Lower leg skin (tissue), 4 donors: ENCODE data around the gene SOWAHD. TPM values are rescaled to one million over a fixed set of nuclear protein-coding genes. Genes with fewer than 3 reads are reported as not detected.
"Not testable (repeated sequence)": the region's sequence is repeated elsewhere in the genome, so short reads cannot be mapped to it uniquely, and the experiment has no call there.

Source experiments
- DNase-seq, 2 donors: peaks; one replicate each; pipeline ENCODE4 v3.0.0-alpha.2; 2019; ENCODE audit warnings: low spot score in 2 of 2
- H3K4me3 ChIP-seq: fragments of 200-600 bp; sonication (generic); 2 replicates; pipeline ENCODE4 v1.5.1; 2017; ENCODE audit warnings: mild to moderate bottlenecking, low read depth; ENCODE audit not compliant: poor library complexity, severe bottlenecking
- CTCF ChIP-seq, 3 donors: fragments of 450-650 bp; IDR thresholded peaks; one replicate each; pipeline ENCODE4 v1.5.1; 2016; ENCODE audit warnings: antibody characterized with exemption in 3 of 3, mild to moderate bottlenecking in 3 of 3, moderate library complexity in 2 of 3
- POLR2A ChIP-seq, 2 donors: fragments of 450-650 bp; IDR thresholded peaks; one replicate each; pipeline ENCODE4 v1.6.1; 2016 to 2017; ENCODE audit warnings: antibody characterized with exemption in 2 of 2, mild to moderate bottlenecking in 1 of 2, moderate library complexity in 1 of 2
- WGBS, 2 donors: methylation state at CpG; one replicate each; pipeline ENCODE4 v1.1.5; 2018; 5-methylcytosine and 5-hydroxymethylcytosine counted together
- intact Hi-C: fragments of 100-400 bp; cut with DNase I; formaldehyde crosslinking; loops from one replicate; pipeline ENCODE4 v1.15.0; 2023; ENCODE audit warnings: low total_unique reads
- total RNA-seq, 4 donors: library from RNA; depleted of rRNA; stranded (reverse); fragments of >200 nt; gene quantifications; one replicate each; pipeline ENCODE4 v1.1.0, GENCODE V29; 2016

SOWAHD gene
- total RNA-seq, 4 donors from 2014 or later: 0.20 to 1.3 (median 0.56) TPM

GRCh38 chrX:119736206-119736764 is 22.1 kb upstream of the SOWAHD start:
- no peak overlapping the region for H3K4me3 ChIP-seq
- no peak for DNase-seq
- WGBS, 2 donors: 82 to 93% methylated on average over 10 to 12 of the region's 12 CpGs
- intact Hi-C loops: no loop called here
- no peak for TF ChIP-seq CTCF (IDR thresholded peaks at IDR 0.05)
- TF ChIP-seq POLR2A (IDR thresholded peaks at IDR 0.05): no peak

GRCh38 chrX:119738742-119739141 is 19.6 kb upstream of the SOWAHD start:
- intact Hi-C loops: no loop called here
- 43 to 66% methylated on average over 2 to 5 of the region's 5 CpGs for WGBS, 2 donors

GRCh38 chrX:119745283-119745848 is 13.0 kb upstream of the SOWAHD start:
- 70 to 71% methylated on average over 4 of the region's 4 CpGs for WGBS, 2 donors
- no peak for DNase-seq
- intact Hi-C loops: no loop called here

More at GRCh38 chrX:119738742-119739141, 19.6 kb upstream of the SOWAHD start:
- TF ChIP-seq POLR2A (IDR thresholded peaks at IDR 0.05): no peak
- TF ChIP-seq CTCF (IDR thresholded peaks at IDR 0.05): no peak
- H3K4me3 ChIP-seq: no peak overlapping the region
- no peak for DNase-seq

GRCh38 chrX:119750131-119750530 is 8.3 kb upstream of the SOWAHD start:
- 82 to 84% methylated on average over 9 of the region's 9 CpGs for WGBS, 2 donors
- intact Hi-C loops, DNase-seq: not testable (repeated sequence)

More at GRCh38 chrX:119745283-119745848, 13.0 kb upstream of the SOWAHD start:
- no peak overlapping the region for H3K4me3 ChIP-seq
- TF ChIP-seq POLR2A (IDR thresholded peaks at IDR 0.05) (no peak), CTCF (IDR thresholded peaks at IDR 0.05) (no peak)

GRCh38 chrX:119750751-119751150 is 7.6 kb upstream of the SOWAHD start:
- intact Hi-C loops, H3K4me3 ChIP-seq, DNase-seq: not testable (repeated sequence)
- WGBS, 2 donors: 97% methylated on average over 27 of the region's 27 CpGs; no CpG with 5 or more reads in 1 of the 2 donors

More at GRCh38 chrX:119750131-119750530, 8.3 kb upstream of the SOWAHD start:
- H3K4me3 ChIP-seq: not testable (repeated sequence)

- DNase-seq: no peak
- intact Hi-C loops: no loop called here
- TF ChIP-seq CTCF (IDR thresholded peaks at IDR 0.05): no peak
- no peak for TF ChIP-seq POLR2A (IDR thresholded peaks at IDR 0.05)
- WGBS, 2 donors: 91% methylated on average over 1 to 3 of the region's 3 CpGs
- H3K4me3 ChIP-seq: no peak overlapping the region
Observed at GRCh38 chrX:119753001-119753400, 5.4 kb upstream of the SOWAHD start.
